Testis (tissue), 2 donors: Measurements from ENCODE around the gene RHEX.

Experiments
- CTCF ChIP-seq, 3 experiments: fragments of 450-650 bp in 2 of 3; fragments of 200-600 bp in 1 of 3; sonication (generic) in 1 of 3; IDR thresholded peaks; one replicate each; pipeline ENCODE4 v1.5.1; 2016 to 2019; ENCODE audit warnings: antibody characterized with exemption in 3 of 3, mild to moderate bottlenecking in 2 of 3, moderate library complexity in 1 of 3
- POLR2A ChIP-seq: fragments of 450-650 bp; IDR thresholded peaks from one replicate; pipeline ENCODE4 v1.6.1; 2017; ENCODE audit warnings: antibody characterized with exemption, mild to moderate bottlenecking, moderate library complexity

GRCh38 chr1:206107168-206107544, 54.2 kb downstream of the RHEX start:
- no peak for TF ChIP-seq CTCF (IDR thresholded peaks at IDR 0.05)
- TF ChIP-seq POLR2A = no peak
